Erythroblast (primary cell): Measurements from ENCODE around the gene ALPL.

Experiments used
- GATA1 ChIP-seq: IDR thresholded peaks from 2 replicates; pipeline ENCODE4 v1.6.1; 2011; ENCODE audit warnings: low read depth, mild to moderate bottlenecking, control low read depth, low read length, moderate library complexity
- POLR2A ChIP-seq: IDR thresholded peaks from 2 replicates; pipeline ENCODE4 v1.6.1; 2011; ENCODE audit warnings: mild to moderate bottlenecking, low read length

- TF ChIP-seq POLR2A, result no peak
- TF ChIP-seq GATA1, result no peak
Observed at GRCh38 chr1:21552715-21553114, 43.5 kb downstream of the ALPL start.
